Mesenchymal stem cell (in vitro differentiated cells and primary cell): ENCODE data around the gene CAMK1D.

Source experiments
- DNase-seq: peaks from one replicate; pipeline ENCODE4 v3.0.0-alpha.2; 2013
- H2AFZ ChIP-seq: one replicate; pipeline ENCODE4 v1.6.1; 2013; ENCODE audit warnings: low read depth, mild to moderate bottlenecking, control low read depth, inconsistent platforms, low read length, moderate library complexity
- H2AK5ac ChIP-seq: 2 replicates; pipeline ENCODE4 v1.6.1; 2013; ENCODE audit warnings: low read length, moderate library complexity, mild to moderate bottlenecking, inconsistent platforms; ENCODE audit not compliant: severe bottlenecking
- H2BK120ac ChIP-seq: one replicate; pipeline ENCODE4 v1.6.1; 2013; ENCODE audit warnings: low read depth, mild to moderate bottlenecking, inconsistent platforms, low read length, moderate library complexity
- H2BK12ac ChIP-seq, 2 experiments: one replicate each; pipeline ENCODE4 v1.6.1; 2013; ENCODE audit warnings: inconsistent platforms in 2 of 2, low read length in 2 of 2, mild to moderate bottlenecking in 2 of 2, moderate library complexity in 2 of 2, control low read depth in 1 of 2
- H2BK15ac ChIP-seq: one replicate; pipeline ENCODE4 v1.6.1; 2013; ENCODE audit warnings: mild to moderate bottlenecking, low read depth, inconsistent platforms; ENCODE audit not compliant: poor library complexity, severe bottlenecking
- H2BK5ac ChIP-seq: 2 replicates; pipeline ENCODE4 v1.6.1; 2013; ENCODE audit warnings: low read depth, mild to moderate bottlenecking, low read length, control low read depth, inconsistent platforms; ENCODE audit not compliant: poor library complexity, severe bottlenecking
- H3K14ac ChIP-seq, 2 experiments: one replicate each; pipeline ENCODE4 v1.6.1; 2013; ENCODE audit warnings: inconsistent platforms in 2 of 2, low read length in 2 of 2, control low read depth in 1 of 2, mild to moderate bottlenecking in 1 of 2, moderate library complexity in 1 of 2
- H3K18ac ChIP-seq, 2 experiments: one replicate each; pipeline ENCODE4 v1.6.1; 2013; ENCODE audit warnings: inconsistent platforms in 2 of 2, low read length in 2 of 2, control low read depth in 1 of 2, low read depth in 1 of 2, mild to moderate bottlenecking in 1 of 2
- H3K23ac ChIP-seq, 2 experiments: one replicate each; pipeline ENCODE4 v1.6.1; 2013; ENCODE audit warnings: inconsistent platforms in 2 of 2, low read length in 2 of 2, mild to moderate bottlenecking in 2 of 2, moderate library complexity in 2 of 2, control low read depth in 1 of 2
- H3K27ac ChIP-seq: 2 replicates; pipeline ENCODE4 v1.5.1; 2013; ENCODE audit warnings: mild to moderate bottlenecking, moderate library complexity, low read length, control low read depth, inconsistent platforms; ENCODE audit not compliant: poor library complexity, severe bottlenecking
- H3K27me3 ChIP-seq, 2 experiments: 2 replicates each; pipeline versions ENCODE4 v1.6.1 to v1.7.0; 2013; ENCODE audit warnings: low read length in 2 of 2, mild to moderate bottlenecking in 2 of 2, moderate library complexity in 2 of 2, control low read depth in 1 of 2, inconsistent platforms in 1 of 2; ENCODE audit not compliant: control insufficient read depth in 1 of 2, insufficient read depth in 1 of 2
- H3K36me3 ChIP-seq, 2 experiments: 2 replicates each; pipeline versions ENCODE4 v1.6.1 to v1.7.0; 2013; ENCODE audit warnings: low read length in 2 of 2, control low read depth in 1 of 2, inconsistent platforms in 1 of 2, low read depth in 1 of 2, mild to moderate bottlenecking in 1 of 2; ENCODE audit not compliant: insufficient read depth in 2 of 2, control insufficient read depth in 1 of 2
- H3K4ac ChIP-seq, 2 experiments: one replicate each; pipeline ENCODE4 v1.6.1; 2013; ENCODE audit warnings: inconsistent platforms in 2 of 2, low read length in 2 of 2, mild to moderate bottlenecking in 2 of 2, moderate library complexity in 2 of 2, control low read depth in 1 of 2, low read depth in 1 of 2
- H3K4me1 ChIP-seq: 2 replicates; pipeline ENCODE4 v1.6.1; 2013; ENCODE audit warnings: low read depth, low read length, control low read depth; ENCODE audit not compliant: control insufficient read depth, insufficient read depth
- H3K4me2 ChIP-seq: 2 replicates; pipeline ENCODE4 v1.6.1; 2013; ENCODE audit warnings: low read length, mild to moderate bottlenecking, inconsistent platforms; ENCODE audit not compliant: poor library complexity, severe bottlenecking
- H3K4me3 ChIP-seq, 2 experiments: 2 replicates each; pipeline versions ENCODE4 v1.5.1 to v1.7.0; 2013; ENCODE audit warnings: low read length in 2 of 2, mild to moderate bottlenecking in 2 of 2, control low read depth in 1 of 2, low read depth in 1 of 2; ENCODE audit not compliant: insufficient read depth in 1 of 2
- H3K79me1 ChIP-seq: replicated peaks from 2 replicates; pipeline ENCODE4 v1.6.1; 2013; ENCODE audit warnings: mild to moderate bottlenecking, control low read depth, low read length, inconsistent platforms; ENCODE audit not compliant: poor library complexity, severe bottlenecking
- H3K9ac ChIP-seq: 2 replicates; pipeline ENCODE4 v1.7.0; 2013; ENCODE audit warnings: mild to moderate bottlenecking, low read length, moderate library complexity
- H3K9me3 ChIP-seq: 2 replicates; pipeline ENCODE4 v1.7.0; 2013; ENCODE audit warnings: mild to moderate bottlenecking, low read length; ENCODE audit not compliant: control insufficient read depth
- H4K8ac ChIP-seq: one replicate; pipeline ENCODE4 v1.6.1; 2013; ENCODE audit warnings: inconsistent platforms, mild to moderate bottlenecking, low read length, moderate library complexity
- H4K91ac ChIP-seq: one replicate; pipeline ENCODE4 v1.6.1; 2013; ENCODE audit warnings: mild to moderate bottlenecking, low read length, inconsistent platforms
- WGBS: methylation state at CpG from one replicate; pipeline ENCODE4 v1.1.7; 2013; ENCODE audit warnings: mixed read lengths; 5-methylcytosine and 5-hydroxymethylcytosine counted together

CAMK1D gene

DNA sequence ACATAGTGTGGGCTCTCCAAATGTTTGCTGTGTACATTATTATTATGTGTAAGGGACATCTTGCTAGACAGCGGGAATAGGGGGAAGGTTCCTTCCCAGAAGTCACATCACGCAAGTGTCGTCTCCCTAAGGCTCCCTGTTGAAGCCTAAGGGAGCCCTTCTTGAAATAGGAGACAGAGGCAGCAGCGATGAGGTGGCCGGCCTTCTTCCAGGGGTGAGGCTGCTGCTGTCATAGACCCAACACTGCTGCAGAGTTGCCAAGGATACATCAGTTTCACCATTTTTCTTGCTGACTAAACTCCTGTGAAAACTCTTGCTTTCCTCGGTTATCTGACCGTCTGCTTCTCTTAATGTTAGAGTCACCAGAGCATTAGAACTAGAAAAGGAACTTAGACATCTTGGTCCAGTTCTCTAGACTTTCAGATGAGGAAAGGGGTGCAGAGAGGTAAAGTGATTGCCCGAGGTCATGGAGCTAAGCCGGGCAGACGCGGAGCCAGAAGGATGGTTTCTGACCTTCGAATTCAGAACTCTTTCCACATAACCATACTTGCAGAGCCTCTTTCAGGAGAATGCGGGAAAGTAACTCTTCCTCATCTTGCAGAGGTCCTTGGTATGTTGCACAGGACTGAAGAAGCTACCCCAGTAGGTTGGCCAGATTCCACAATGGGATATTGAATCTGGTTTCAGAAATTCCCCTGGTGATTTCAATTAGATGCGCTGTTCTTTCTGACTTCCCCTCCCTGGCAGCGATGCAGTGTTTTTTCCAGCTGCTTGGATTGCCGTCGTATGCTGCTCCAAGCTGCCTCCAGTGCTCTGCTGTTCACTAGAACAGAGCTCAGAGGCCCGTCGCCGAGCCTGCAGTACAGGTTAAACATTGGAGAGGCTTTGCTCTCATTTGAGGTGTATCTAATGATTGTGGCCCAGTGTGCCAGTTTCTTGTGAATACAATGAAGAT, 217.1 kb downstream of the CAMK1D start:
- peak overlapping the region in 1 of 2 experiments; percentile 74 for H3K4me3 ChIP-seq
- H3K9me3 ChIP-seq: no peaks in the 10 kb centered on the region
- H2BK120ac ChIP-seq: no peak overlapping the region
- H3K9ac ChIP-seq: peak overlapping the region; percentile 89
- DNase-seq: no peak
- no peak overlapping the region for H3K27ac ChIP-seq
- no peak overlapping the region for H2AK5ac ChIP-seq
- H3K18ac ChIP-seq: no peak overlapping the region
- no peak overlapping the region for H3K14ac ChIP-seq
- H3K4me2 ChIP-seq: no peak overlapping the region
- no peak overlapping the region for H2BK12ac ChIP-seq
- H4K8ac ChIP-seq: no peak overlapping the region
- H3K23ac ChIP-seq: no peak overlapping the region
- H2AFZ ChIP-seq: no peak overlapping the region
- no peak overlapping the region for H3K4ac ChIP-seq
- no peak overlapping the region for H4K91ac ChIP-seq
- H2BK5ac ChIP-seq: no peak overlapping the region
- H3K79me1 ChIP-seq: peaks cover 34% of the 10 kb centered on the region
- no peaks in the 10 kb centered on the region for H3K27me3 ChIP-seq
- no peak overlapping the region for H2BK15ac ChIP-seq
- 92% methylated on average over 20 of the region's 20 CpGs for WGBS
- no peaks in the 10 kb centered on the region for H3K4me1 ChIP-seq
- peaks cover 0 to 3% of the 10 kb centered on the region in 2 experiments for H3K36me3 ChIP-seq

DNA sequence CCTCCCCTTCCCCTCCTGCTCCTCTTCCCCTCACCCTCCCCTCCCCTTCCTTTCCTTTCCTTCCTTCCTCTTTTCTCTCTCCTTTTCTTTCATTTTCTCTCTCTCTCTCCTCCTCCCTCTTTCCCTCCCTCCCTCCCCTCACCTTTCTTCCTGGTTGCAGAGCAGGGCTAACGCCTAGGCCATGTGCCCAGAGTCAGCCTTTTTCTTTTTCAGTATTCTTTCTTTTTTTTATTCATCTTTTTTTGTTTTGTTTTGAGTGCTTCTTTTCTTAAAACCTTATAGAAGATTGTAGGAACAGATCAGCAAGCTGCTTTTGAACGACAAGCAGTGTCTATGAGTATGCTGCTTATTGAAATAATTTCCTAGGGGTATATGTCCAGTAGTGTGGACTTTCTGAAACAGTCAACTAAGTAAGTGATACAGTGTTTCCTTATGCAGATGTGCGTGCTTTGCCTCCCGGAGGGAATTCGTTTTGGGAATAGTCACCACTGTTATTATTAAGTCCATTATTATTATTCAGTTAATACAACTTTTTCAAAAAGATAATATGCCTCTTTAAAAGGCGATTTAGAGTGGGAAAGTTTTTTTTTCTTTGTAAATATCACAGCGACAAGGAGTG, 219.2 kb downstream of the CAMK1D start:
- Histone ChIP-seq H3K27ac (no peak overlapping the region), H2BK12ac (no peak overlapping the region), H3K36me3 (peaks cover 0 to 6% of the 10 kb centered on the region in 2 experiments), H3K18ac (no peak overlapping the region), H3K27me3 (no peaks in the 10 kb centered on the region), H2AK5ac (no peak overlapping the region), H3K4ac (no peak overlapping the region), H3K9ac (peak overlapping the region; percentile 31), H2BK120ac (no peak overlapping the region), H3K9me3 (no peaks in the 10 kb centered on the region), H3K4me3 (no peak overlapping the region), H3K4me2 (no peak overlapping the region), H3K79me1 (peaks cover 32% of the 10 kb centered on the region), H4K8ac (no peak overlapping the region), H2AFZ (no peak overlapping the region), H3K23ac (no peak overlapping the region), H2BK5ac (no peak overlapping the region), H4K91ac (no peak overlapping the region), H2BK15ac (no peak overlapping the region), H3K14ac (no peak overlapping the region), H3K4me1 (no peaks in the 10 kb centered on the region)
- WGBS: 73% methylated on average over 1 of the region's 7 CpGs
- no peak for DNase-seq

DNA sequence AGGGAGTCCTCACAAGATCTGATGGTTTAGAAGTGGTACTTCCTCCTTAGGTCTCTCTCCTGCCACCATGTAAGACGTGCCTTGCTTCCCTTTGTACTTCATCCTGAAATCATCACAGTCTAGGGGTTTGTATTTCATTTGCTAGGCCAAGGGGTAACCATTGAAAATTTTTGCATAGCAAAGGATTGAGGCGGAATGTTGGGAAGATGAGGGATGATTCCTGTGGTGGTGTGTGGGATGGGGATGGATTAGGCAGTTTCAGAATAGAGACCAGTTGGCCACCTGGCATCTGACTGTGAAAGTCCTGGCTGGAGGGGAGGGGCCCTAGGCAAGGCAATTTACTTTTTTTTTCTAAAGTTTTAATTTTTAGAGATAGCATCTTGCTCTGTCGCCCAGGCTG, 222.9 kb downstream of the CAMK1D start:
- Histone ChIP-seq H4K91ac (no peak overlapping the region), H2BK5ac (no peak overlapping the region), H3K36me3 (peaks cover 0 to 14% of the 10 kb centered on the region in 2 experiments), H2AK5ac (no peak overlapping the region), H2BK12ac (no peak overlapping the region), H3K79me1 (peaks cover 39% of the 10 kb centered on the region), H3K4me3 (no peak overlapping the region), H3K14ac (no peak overlapping the region), H3K23ac (no peak overlapping the region), H2AFZ (no peak overlapping the region), H4K8ac (no peak overlapping the region), H3K27ac (no peak overlapping the region), H3K18ac (no peak overlapping the region), H2BK120ac (no peak overlapping the region), H2BK15ac (no peak overlapping the region), H3K4ac (no peak overlapping the region), H3K9ac (no peak overlapping the region), H3K27me3 (no peaks in the 10 kb centered on the region), H3K4me2 (no peak overlapping the region), H3K4me1 (no peaks in the 10 kb centered on the region), H3K9me3 (peaks cover 7% of the 10 kb centered on the region)
- DNase-seq: no peak
- WGBS: 88% methylated on average over 2 of the region's 3 CpGs

DNA sequence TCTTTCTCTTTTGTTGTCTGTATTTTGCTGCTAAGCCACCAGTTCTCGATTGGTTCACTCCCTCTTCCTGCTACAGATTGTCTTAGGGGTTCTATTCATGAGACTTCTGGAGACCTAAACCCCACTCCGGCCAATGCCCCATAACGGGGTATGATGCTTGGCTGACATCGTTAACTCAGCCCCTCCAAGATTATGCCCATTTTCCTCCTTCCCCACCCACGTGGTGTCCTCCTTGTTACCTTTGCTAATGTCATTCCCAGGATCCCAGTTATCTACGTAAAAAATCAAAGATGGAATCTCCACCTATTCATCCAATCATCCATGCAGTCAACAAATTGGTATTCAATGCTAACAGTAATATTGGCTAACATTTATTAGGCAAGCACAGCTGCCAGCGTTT, 228.3 kb downstream of the CAMK1D start:
- Histone ChIP-seq H3K4me3 (no peak overlapping the region), H3K4me2 (no peak overlapping the region), H3K9me3 (peaks cover 7% of the 10 kb centered on the region), H3K23ac (no peak overlapping the region), H3K79me1 (peaks cover 39% of the 10 kb centered on the region), H3K14ac (no peak overlapping the region), H3K4ac (no peak overlapping the region), H2AK5ac (no peak overlapping the region), H3K27ac (no peak overlapping the region), H3K27me3 (no peaks in the 10 kb centered on the region), H4K8ac (no peak overlapping the region), H2BK120ac (no peak overlapping the region), H3K18ac (no peak overlapping the region), H3K36me3 (peaks cover 0 to 11% of the 10 kb centered on the region in 2 experiments), H2BK12ac (no peak overlapping the region), H3K4me1 (peaks cover 3% of the 10 kb centered on the region), H3K9ac (no peak overlapping the region), H2BK15ac (no peak overlapping the region), H2AFZ (no peak overlapping the region), H2BK5ac (no peak overlapping the region), H4K91ac (no peak overlapping the region)
- DNase-seq: no peak
- 85% methylated on average over 6 of the region's 7 CpGs for WGBS
